Endothelial cell of umbilical vein (primary cell): ENCODE data around the gene PRKAR2B. TPM values are rescaled to one million over a fixed set of nuclear protein-coding genes. Genes with fewer than 3 reads are reported as not detected.

Source experiments
- BruUV-seq: library from RNA; stranded (reverse); fragments of 400-500 nt; replicated peaks from 2 replicates; lab custom pipeline; 2021; lab: Mats Ljungman, UMichigan
- CTCF ChIA-PET: fragments of 300-600, 350-600 bp; sonication (Branson Sonifier 250); formaldehyde crosslinking; loops from one replicate; lab custom pipeline; 2021; ENCODE audit warnings: antibody characterized with exemption, inconsistent platforms; lab: Charles Lee
- POLR2A ChIA-PET: fragments of 300-600, 350-600 bp; sonication (Branson Sonifier 250); formaldehyde crosslinking; loops from one replicate; lab custom pipeline; 2021; ENCODE audit warnings: antibody characterized with exemption, inconsistent platforms; lab: Charles Lee
- DNase-seq: peaks from one replicate; pipeline ENCODE4 v3.0.0-alpha.2; 2011; ENCODE audit warnings: low read depth, low spot score
- FAIRE-seq: peaks from 2 replicates; lab custom pipeline; 2011; peaks lifted over from hg19 to GRCh38; lab: Jason Lieb, UNC
- H2AFZ ChIP-seq: 2 replicates; pipeline ENCODE4 v1.6.0; 2012; ENCODE audit warnings: low read depth, low read length, control low read depth, inconsistent platforms
- H3K27ac ChIP-seq: 2 replicates; pipeline ENCODE4 v1.5.1; 2011; ENCODE audit warnings: low read depth, mild to moderate bottlenecking, control low read depth, low read length, moderate library complexity; ENCODE audit not compliant: insufficient read depth
- H3K27me3 ChIP-seq, 2 experiments: 2 replicates each; pipeline versions ENCODE4 v1.6.0 to v1.6.1; 2011; ENCODE audit warnings: low read length in 2 of 2, mixed read lengths in 1 of 2; ENCODE audit not compliant: control insufficient read depth in 2 of 2, insufficient read depth in 2 of 2
- H3K36me3 ChIP-seq, 2 experiments: 2 replicates in 1 of 2; 3 replicates in 1 of 2; pipeline ENCODE4 v1.5.1; 2011; ENCODE audit warnings: low read length in 2 of 2, mild to moderate bottlenecking in 1 of 2, moderate library complexity in 1 of 2; ENCODE audit not compliant: control insufficient read depth in 2 of 2, insufficient read depth in 2 of 2; ENCODE audit errors: extremely low read depth in 1 of 2
- H3K4me1 ChIP-seq: 3 replicates; pipeline ENCODE4 v1.5.1; 2011; ENCODE audit warnings: mild to moderate bottlenecking, low read length; ENCODE audit not compliant: control insufficient read depth, insufficient read depth; ENCODE audit errors: extremely low read depth
- H3K4me2 ChIP-seq: 2 replicates; pipeline ENCODE4 v1.6.1; 2011; ENCODE audit warnings: low read length, control low read depth, mixed read lengths; ENCODE audit not compliant: insufficient read depth
- H3K4me3 ChIP-seq, 3 experiments: fragments of 200-600 bp in 1 of 3; sonication (generic), shearing (Covaris generic) in 1 of 3; replicated peaks in 1 of 3; 2 replicates each; pipeline ENCODE4 v1.5.1; 2011 to 2016; ENCODE audit warnings: control low read depth in 3 of 3, low read length in 3 of 3, mild to moderate bottlenecking in 2 of 3, inconsistent platforms in 1 of 3, low read depth in 1 of 3, moderate library complexity in 1 of 3; ENCODE audit not compliant: insufficient read depth in 1 of 3
- H3K79me2 ChIP-seq: 2 replicates; pipeline ENCODE4 v1.6.0; 2012; ENCODE audit warnings: low read length, inconsistent platforms; ENCODE audit not compliant: control insufficient read depth, insufficient read depth
- H3K9ac ChIP-seq: replicated peaks from 2 replicates; pipeline ENCODE3; 2011; ENCODE audit warnings: low read length, control low read depth; ENCODE audit not compliant: insufficient read depth; ENCODE audit errors: extremely low read depth
- H3K9me1 ChIP-seq: replicated peaks from 3 replicates; pipeline ENCODE4 v1.6.0; 2011; ENCODE audit warnings: mild to moderate bottlenecking, low read length; ENCODE audit not compliant: control insufficient read depth, insufficient read depth; ENCODE audit errors: extremely low read depth
- H3K9me3 ChIP-seq: replicated peaks from 2 replicates; pipeline ENCODE4 v1.5.1; 2012; ENCODE audit warnings: low read length, inconsistent platforms; ENCODE audit not compliant: control insufficient read depth, insufficient read depth
- H4K20me1 ChIP-seq: replicated peaks from 2 replicates; pipeline ENCODE3; 2011; ENCODE audit warnings: mild to moderate bottlenecking, low read length; ENCODE audit not compliant: control insufficient read depth, insufficient read depth; ENCODE audit errors: extremely low read depth
- EZH2 ChIP-seq: IDR thresholded peaks from 2 replicates; pipeline ENCODE4 v1.6.1; 2012; ENCODE audit warnings: borderline replicate concordance, low read depth, mild to moderate bottlenecking, moderate library complexity, low read length, inconsistent platforms; ENCODE audit not compliant: severe bottlenecking
- FOS ChIP-seq: IDR thresholded peaks from 2 replicates; pipeline ENCODE4 v1.6.1; 2011; ENCODE audit warnings: mild to moderate bottlenecking, low read length, moderate library complexity, borderline replicate concordance; ENCODE audit not compliant: insufficient read depth
- GATA2 ChIP-seq: IDR thresholded peaks from 2 replicates; pipeline ENCODE4 v1.7.0; 2011; ENCODE audit warnings: low read depth, mild to moderate bottlenecking, moderate library complexity, mixed read lengths, low read length; ENCODE audit not compliant: insufficient read length, insufficient read depth
- JUN ChIP-seq: IDR thresholded peaks from 2 replicates; pipeline ENCODE4 v1.6.1; 2011; ENCODE audit warnings: borderline replicate concordance, low read depth; ENCODE audit not compliant: insufficient read length, insufficient read depth
- MAX ChIP-seq: IDR thresholded peaks from 2 replicates; pipeline ENCODE4 v1.6.1; 2011; ENCODE audit not compliant: insufficient read depth, insufficient read length
- MYC ChIP-seq: IDR thresholded peaks from one replicate; pipeline ENCODE4 v1.6.1; 2011; ENCODE audit warnings: mild to moderate bottlenecking, low read depth, low read length
- POLR2A ChIP-seq: IDR thresholded peaks from 2 replicates; pipeline ENCODE4 v1.6.1; 2012; ENCODE audit warnings: low read depth, mild to moderate bottlenecking, control low read depth, low read length
- POLR2AphosphoS5 ChIP-seq: IDR thresholded peaks from 2 replicates; pipeline ENCODE4 v1.6.1; 2012; ENCODE audit warnings: low read depth, mild to moderate bottlenecking, control low read depth, low read length, moderate library complexity; ENCODE audit not compliant: insufficient read depth
- dilution Hi-C: fragments of 300-500 bp; cut with MboI; formaldehyde crosslinking; loops from one replicate; pipeline ENCODE4 v1.15.0; 2019; ENCODE audit warnings: low sequenced_read_pairs; ENCODE audit not compliant: extremely low pct_ligation_motif_present
- intact Hi-C: fragments of 100-400 bp; cut with micrococcal nuclease; formaldehyde crosslinking; loops from one replicate; pipeline ENCODE4 v1.10.0; 2022
- polyA plus RNA-seq, 4 experiments: library from polyadenylated mRNA; depleted of rRNA in 3 of 4; stranded (reverse) in 3 of 4; unstranded in 1 of 4; fragments of >200 nt; gene quantifications; 2 replicates each; pipeline versions ENCODE4 v1.2.1 to v1.2.3, GENCODE V29; 2011 to 2012; ENCODE audit warnings: missing spikeins in 1 of 4
- total RNA-seq: library from RNA; stranded (reverse); gene quantifications from 2 replicates; pipeline ENCODE4 v1.2.3, GENCODE V29; 2021
- TF ChIP-seq, protein P1 (sequence below), 2 donors: IDR thresholded peaks; 1 replicate in 1 of 2; 2 replicates in 1 of 2; pipeline ENCODE4 v1.5.1; 2011; ENCODE audit warnings: low read length in 2 of 2, mild to moderate bottlenecking in 2 of 2, moderate library complexity in 2 of 2, control low read depth in 1 of 2, inconsistent platforms in 1 of 2, low read depth in 1 of 2; ENCODE audit not compliant: insufficient read depth in 1 of 2; ENCODE audit errors: extremely low read depth in 1 of 2

The PRKAR2B gene
- total and polyA plus RNA-seq, 2 donors (not counting 3 experiments of a cell fraction or from before 2014, with no cell fraction given) = 10.7 to 39.8 TPM

DNA sequence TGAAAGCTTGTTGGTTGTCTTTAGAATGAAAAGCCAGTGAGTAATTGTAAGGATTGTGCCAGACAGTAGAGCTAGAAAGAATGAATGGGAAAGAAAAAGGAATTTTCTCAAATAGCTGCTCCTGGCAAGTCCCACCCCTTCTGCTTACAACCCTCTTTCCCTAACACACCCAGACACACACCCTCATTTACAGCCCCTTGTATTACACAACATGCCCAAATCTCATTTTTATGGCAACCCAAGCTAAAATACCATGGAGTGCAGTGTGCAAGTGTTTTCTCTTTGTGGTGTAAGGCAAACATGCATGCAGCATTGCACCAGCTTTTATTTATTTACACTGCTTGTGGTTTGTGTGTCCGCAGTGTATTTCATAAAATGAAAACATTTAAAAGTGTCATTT is 1.5 kb downstream of the PRKAR2B start:
- H3K27ac ChIP-seq = peak overlapping the region; percentile 21
- H3K4me3 ChIP-seq = peak overlapping the region; percentile 95 to 97 (median 95)
- H3K27me3 ChIP-seq = no peaks in the 10 kb centered on the region
- no peaks in the 10 kb centered on the region for H3K9me1 ChIP-seq
- no peaks in the 10 kb centered on the region for H4K20me1 ChIP-seq
- ChIA-PET CTCF (interaction anchor here (0.8 to 2.6 kb wide), 7 partner anchors 13 to 103 kb away, joined by 3 to 37 read pairs (median 5); no protein-coding TSS in a partner anchor), POLR2A (interaction anchor here (0.7 to 0.9 kb wide), 2 partner anchors 29 to 123 kb away, joined by 3 to 5 read pairs; partner anchors contain the start of gene HBP1)
- peaks cover 49% of the 10 kb centered on the region for H3K4me1 ChIP-seq
- no TSS peak for BruUV-seq
- dilution Hi-C loops (no loop called here), intact Hi-C loops (loop anchor here (1.0 to 10.0 kb wide), 4 partner anchors 33 to 451 kb away; no protein-coding TSS in a partner anchor)
- FAIRE-seq (peak; percentile 43), DNase-seq (peak; percentile 45)
- H3K36me3 ChIP-seq = no peaks in the 10 kb centered on the region
- no peak overlapping the region for H2AFZ ChIP-seq
- TF ChIP-seq GATA2 = no peak
- TF ChIP-seq MAX = no peak
- TF ChIP-seq EZH2 = no peak
- no peak for TF ChIP-seq MYC
- TF ChIP-seq POLR2A = no peak
- no peak for TF ChIP-seq JUN
- no peak for TF ChIP-seq POLR2AphosphoS5
- TF ChIP-seq, protein P1, sequence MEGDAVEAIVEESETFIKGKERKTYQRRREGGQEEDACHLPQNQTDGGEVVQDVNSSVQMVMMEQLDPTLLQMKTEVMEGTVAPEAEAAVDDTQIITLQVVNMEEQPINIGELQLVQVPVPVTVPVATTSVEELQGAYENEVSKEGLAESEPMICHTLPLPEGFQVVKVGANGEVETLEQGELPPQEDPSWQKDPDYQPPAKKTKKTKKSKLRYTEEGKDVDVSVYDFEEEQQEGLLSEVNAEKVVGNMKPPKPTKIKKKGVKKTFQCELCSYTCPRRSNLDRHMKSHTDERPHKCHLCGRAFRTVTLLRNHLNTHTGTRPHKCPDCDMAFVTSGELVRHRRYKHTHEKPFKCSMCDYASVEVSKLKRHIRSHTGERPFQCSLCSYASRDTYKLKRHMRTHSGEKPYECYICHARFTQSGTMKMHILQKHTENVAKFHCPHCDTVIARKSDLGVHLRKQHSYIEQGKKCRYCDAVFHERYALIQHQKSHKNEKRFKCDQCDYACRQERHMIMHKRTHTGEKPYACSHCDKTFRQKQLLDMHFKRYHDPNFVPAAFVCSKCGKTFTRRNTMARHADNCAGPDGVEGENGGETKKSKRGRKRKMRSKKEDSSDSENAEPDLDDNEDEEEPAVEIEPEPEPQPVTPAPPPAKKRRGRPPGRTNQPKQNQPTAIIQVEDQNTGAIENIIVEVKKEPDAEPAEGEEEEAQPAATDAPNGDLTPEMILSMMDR (IDR thresholded peaks at IDR 0.05; ENCODE audit: extremely low read depth in 1 of 2, insufficient read depth in 1 of 2, low read depth in 1 of 2, low read length in 2 of 2) = no peak
- TF ChIP-seq FOS = no peak
- peaks cover 58% of the 10 kb centered on the region for H3K79me2 ChIP-seq
- H3K9me3 ChIP-seq = no peaks in the 10 kb centered on the region
- peak overlapping the region; percentile 80 for H3K4me2 ChIP-seq
- peak overlapping the region; percentile 88 for H3K9ac ChIP-seq
